HL-60/S4 (cell line): ENCODE measurements around the gene PRR5.

Source experiments
- in situ Hi-C: fragments of 300-500 bp; cut with MboI; formaldehyde crosslinking; loops from 2 replicates; pipeline ENCODE4 v1.14.3; 2022; ENCODE audit warnings: low sequenced_read_pairs

Gene PRR5

DNA sequence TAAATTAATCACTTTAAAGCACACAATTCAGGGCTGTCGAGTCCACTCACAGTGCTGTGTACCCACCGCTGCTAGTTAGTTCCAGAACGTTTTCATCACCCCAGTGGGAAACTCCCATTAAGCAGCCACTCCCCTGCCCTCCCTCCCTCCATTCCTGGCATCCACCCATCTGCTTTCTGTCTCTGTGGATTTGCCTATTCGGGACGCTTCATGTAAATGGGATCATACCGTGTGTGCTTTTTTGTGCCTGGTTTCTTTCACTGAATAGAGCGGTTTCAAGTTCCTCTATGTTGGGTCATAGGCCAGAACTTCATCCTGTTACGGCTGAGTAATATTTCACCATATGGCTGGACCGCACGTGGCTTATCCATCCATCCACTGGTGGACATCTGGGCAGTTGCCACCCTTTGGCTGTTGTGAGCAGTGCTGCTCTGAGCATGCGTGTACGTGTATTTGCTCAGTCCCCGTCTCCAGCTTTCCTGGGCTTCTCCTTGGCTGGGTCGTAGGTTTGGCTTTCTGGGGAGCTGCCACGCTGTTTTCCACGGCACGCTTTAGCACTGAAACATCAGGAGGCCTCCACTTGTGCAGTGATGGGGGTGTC lies 80.5 kb downstream of the PRR5 start:
- in situ Hi-C loops: no loop called here

DNA sequence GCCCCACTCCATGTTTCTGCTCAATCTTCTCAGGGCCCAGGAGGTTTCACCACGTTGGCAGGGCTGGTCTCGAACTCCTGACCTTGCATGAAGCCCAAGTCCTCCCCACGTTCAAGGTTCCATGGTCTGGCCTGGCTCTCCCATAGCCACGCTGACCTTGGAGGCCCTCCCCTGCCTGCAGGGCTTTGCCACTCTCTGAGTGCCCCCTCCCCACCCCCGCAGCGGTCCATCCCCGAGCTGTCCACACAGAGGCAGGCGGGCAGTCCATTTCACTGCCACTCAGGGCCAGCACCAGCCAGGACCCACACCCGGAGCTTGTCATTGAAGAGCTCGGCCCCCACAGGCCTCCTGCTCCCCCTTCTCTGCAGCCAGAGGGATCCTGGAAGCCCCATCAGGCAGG lies 81.1 kb downstream of the PRR5 start:
- in situ Hi-C loops: no loop called here

DNA sequence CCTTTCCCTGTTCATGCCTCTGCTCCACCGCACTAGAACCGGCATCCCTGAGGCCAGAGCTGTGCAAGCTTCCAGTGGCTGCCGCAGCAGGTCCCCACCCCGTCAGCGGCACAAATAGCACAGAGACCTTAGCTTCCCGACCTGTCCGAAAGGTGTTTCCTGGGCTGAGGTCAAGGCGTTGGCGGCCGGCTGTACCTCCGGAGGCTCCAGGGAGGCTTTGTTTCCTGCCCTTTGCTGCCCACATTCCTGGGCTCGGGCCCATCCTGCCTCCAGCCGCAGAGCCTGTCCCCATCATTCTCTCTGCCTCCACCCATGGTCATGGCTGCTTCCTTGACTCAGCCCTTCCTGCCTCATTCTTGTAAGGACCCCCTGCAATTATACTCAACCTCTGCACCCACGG lies 81.6 kb downstream of the PRR5 start:
- in situ Hi-C loops: no loop called here

DNA sequence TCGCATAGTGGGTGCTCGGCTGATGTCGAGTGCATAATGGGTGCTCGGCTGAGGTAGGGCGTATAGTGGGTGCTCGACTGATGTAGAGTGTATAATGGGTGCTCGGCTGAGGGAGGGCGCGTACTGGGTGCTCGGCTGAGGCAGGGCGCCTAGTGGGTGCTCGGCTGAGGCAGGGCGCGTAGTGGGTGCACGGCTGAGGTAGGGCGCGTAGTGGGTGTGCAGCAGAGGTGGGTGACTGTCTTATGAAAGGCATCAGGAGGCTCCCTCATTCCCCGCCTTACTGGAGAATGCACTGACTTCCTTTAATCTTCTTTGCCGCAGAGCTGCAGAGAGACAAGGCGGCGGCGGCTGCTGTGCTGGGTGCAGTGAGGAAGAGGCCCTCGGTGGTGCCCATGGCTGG lies 84.1 kb downstream of the PRR5 start:
- in situ Hi-C loops: no loop called here

DNA sequence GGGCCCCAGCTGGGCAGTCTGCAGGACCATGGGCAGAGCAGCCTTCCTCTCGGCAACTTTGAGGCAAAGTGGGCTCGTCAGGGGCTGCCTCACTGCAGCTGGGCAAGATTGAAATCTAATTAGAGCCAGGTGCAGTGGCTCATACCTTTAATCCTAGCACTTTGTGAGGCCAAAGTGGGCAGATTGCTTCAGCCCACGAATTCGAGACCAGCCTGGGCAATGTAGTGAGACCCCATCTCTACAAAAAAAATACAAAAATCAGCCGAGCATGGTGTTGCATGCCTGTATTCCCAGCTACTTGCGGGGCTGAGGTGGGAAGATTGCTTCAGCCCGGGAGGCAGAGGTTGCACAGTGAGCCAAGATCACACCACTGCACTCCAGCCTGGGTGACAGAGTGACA lies 84.6 kb downstream of the PRR5 start:
- in situ Hi-C loops: no loop called here
